ENCODE results near the gene C3orf22. TPM values are rescaled to one million over a fixed set of nuclear protein-coding genes. Genes with fewer than 3 reads are reported as not detected.

C3orf22 gene
- total RNA-seq, 1 experiment from 2014 or later = not detected

DNA sequence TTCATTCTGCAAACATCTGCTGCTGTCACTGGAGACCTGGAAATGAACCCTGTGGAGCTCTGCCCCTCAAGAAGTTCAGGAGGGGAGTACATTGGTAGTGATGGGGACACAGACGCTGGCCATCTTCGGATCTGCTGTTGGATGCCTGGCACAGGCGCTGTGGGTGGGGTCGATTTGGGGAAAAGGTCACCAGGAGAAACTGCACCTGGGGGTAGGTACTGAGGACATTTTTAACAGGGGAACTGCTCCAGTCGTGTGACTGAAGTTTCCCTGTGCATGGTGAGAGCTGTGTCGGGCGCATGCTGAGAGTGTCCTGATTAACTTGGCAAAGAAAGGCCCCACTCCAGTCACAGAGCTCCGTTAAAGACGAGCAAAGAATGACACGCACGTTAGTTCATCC lies 44.6 kb downstream of the C3orf22 start:
- no peak for DNase-seq (ENCODE audit: low spot score)

- DNase-seq (ENCODE audit: low spot score) = no peak
These were observed 45.6 kb downstream of the C3orf22 start for GRCh38 chr3:126512916-126513650.

- DNase-seq (ENCODE audit: low spot score) = no peak
These were observed 46.7 kb downstream of the C3orf22 start for GRCh38 chr3:126512026-126512425.

GRCh38 chr3:126511291-126511690 lies 47.4 kb downstream of the C3orf22 start:
- no peak for DNase-seq (ENCODE audit: low spot score)

DNA sequence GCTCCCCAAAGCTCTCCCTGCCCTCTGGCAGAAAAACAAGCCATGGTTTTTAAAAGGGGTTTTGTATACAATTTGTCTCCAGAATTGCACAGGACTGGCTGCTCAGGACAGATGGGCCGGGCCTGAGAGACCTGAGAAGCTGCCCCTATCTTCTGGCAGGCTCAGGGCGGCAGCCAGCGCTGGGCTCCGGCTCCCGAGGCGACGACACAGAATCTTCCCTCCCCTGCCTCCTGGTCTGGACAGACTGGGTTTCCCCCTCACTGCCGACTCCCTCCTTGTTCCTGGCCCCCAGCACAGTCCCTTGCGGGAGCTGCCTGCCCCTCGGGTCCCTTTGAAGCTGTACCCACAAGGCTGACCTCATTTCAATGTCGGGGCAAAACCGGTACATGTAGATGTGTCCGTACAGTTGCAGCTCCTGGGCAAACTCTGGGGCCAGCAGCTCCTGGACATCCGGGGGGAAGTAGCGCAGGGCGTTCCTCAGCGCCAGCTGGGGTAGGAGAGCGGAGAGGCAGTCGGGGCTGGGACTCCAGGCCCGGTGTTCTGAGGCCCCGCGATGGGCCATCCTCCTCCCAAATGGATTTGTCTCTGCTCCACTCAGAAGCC lies 48.3 kb downstream of the C3orf22 start:
- DNase-seq (ENCODE audit: low spot score) = no peak

GRCh38 chr3:126509597-126510307 lies 49.0 kb downstream of the C3orf22 start:
- no peak for DNase-seq (ENCODE audit: low spot score)

GRCh38 chr3:126508564-126508964 lies 50.2 kb downstream of the C3orf22 start:
- DNase-seq (ENCODE audit: low spot score) = no peak

GRCh38 chr3:126507886-126508285 lies 50.8 kb downstream of the C3orf22 start:
- no peak for DNase-seq (ENCODE audit: low spot score)

- no peak for DNase-seq (ENCODE audit: low spot score)
These were observed 55.0 kb downstream of the C3orf22 start for GRCh38 chr3:126503701-126504100.

- no peak for DNase-seq (ENCODE audit: low spot score)
These were observed 56.1 kb downstream of the C3orf22 start for GRCh38 chr3:126502656-126503055.

DNA sequence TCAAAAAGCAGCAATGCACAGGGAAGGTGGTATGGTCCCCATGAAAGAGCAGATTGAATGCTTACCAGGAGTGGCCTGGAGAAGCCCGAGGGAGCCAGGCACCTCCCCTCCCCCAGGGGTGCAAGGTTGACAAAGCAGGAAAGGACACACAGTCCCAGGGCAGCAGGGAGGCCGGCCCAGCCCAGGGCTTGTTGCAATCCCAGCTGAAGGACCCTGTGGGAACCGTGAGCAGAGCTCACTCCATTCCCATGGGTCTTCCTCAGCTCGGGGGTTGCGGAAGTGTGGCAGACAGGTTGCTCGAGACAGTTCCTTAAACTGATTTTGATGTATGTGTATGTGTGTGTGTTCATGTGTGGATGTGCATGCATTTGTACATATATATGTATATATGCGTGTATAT lies 57.0 kb downstream of the C3orf22 start:
- no peak for DNase-seq (ENCODE audit: low spot score)

DNA sequence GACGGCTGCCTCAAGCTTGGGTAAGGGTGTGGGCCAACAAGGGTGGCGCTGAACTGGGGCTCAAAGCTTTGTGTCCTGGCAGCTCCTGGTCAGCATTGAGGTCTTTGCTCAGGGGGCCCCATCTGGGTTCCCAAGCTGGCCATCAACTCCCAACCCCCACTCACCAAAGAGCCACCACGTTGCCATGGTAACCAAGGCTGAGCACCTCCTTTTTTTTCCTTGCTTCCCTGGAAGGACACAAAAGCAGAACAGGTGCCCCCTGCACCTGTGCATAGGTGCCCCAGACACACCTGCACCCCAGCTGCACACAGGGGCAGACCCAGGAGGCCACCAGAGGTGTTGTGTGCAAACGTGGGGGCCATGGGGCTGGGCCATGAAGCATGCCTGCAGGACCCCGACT lies 57.7 kb downstream of the C3orf22 start:
- no peak for DNase-seq (ENCODE audit: low spot score)

- DNase-seq (ENCODE audit: low spot score) = no peak
These were observed 58.7 kb downstream of the C3orf22 start for GRCh38 chr3:126500016-126500415.

Small RNAs within 50 kb of the gene (small RNA-seq; reads per million reads assigned to genes)
- 3.3 reads per million, percentile 77 among the genes with 10 or more reads in this experiment for gene RNA5SP138

Other genes with a start within 250 kb of the C3orf22 start
- gene KLF15, start 201.5 kb downstream of the C3orf22 start, total RNA-seq (2014; rRNA removed; shearing (Covaris generic)) = 8.2 and 12.8 TPM in 2 replicates
- gene CFAP100, start 164.0 kb downstream of the C3orf22 start, total RNA-seq (2014; rRNA removed; shearing (Covaris generic)) = 0.64 and 2.3 TPM in 2 replicates
- 41.2 and 42.2 TPM in 2 replicates for gene ZXDC, start 83.0 kb downstream of the C3orf22 start, total RNA-seq (2014; rRNA removed; shearing (Covaris generic))
- not detected in 2 replicates for gene UROC1, start 41.2 kb downstream of the C3orf22 start, total RNA-seq (2014; rRNA removed; shearing (Covaris generic))
- gene CHST13, start 34.8 kb downstream of the C3orf22 start, total RNA-seq (2014; rRNA removed; shearing (Covaris generic)) = 0.05 and 1.3 TPM in 2 replicates
- gene TXNRD3, start 96.2 kb upstream of the C3orf22 start, total RNA-seq (2014; rRNA removed; shearing (Covaris generic)) = 3.2 and 4.5 TPM in 2 replicates
- 33.1 and 36.8 TPM in 2 replicates for gene CHCHD6, start 145.3 kb upstream of the C3orf22 start, total RNA-seq (2014; rRNA removed; shearing (Covaris generic))